K562 (cell line): ENCODE measurements around the gene GVQW3. TPM values are rescaled to one million over a fixed set of nuclear protein-coding genes. Genes with fewer than 3 reads are reported as not detected.

ENCODE experiments used
- ATAC-seq: fragments of 200-7000 bp; cut with Tn5 transposase; 3 replicates; pipeline ENCODE4 v1.9.1; 2020; ENCODE audit warnings: moderate library complexity
- BruUV-seq: library from RNA; stranded (reverse); fragments of 400-500 nt; replicated peaks from 2 replicates; lab custom pipeline; 2021; lab: Mats Ljungman, UMichigan
- CTCF ChIA-PET: fragments of 300-600 bp; formaldehyde crosslinking; extraction: SDS; loops from one replicate; lab custom pipeline; 2021; ENCODE audit warnings: low intra/inter-chr PET ratio; lab: Yijun Ruan, JAX
- POLR2A ChIA-PET: fragments of 300-600, 350-650 bp; sonication (Branson Sonifier 250); formaldehyde crosslinking; extraction: SDS; loops from one replicate; lab custom pipeline; 2021; ENCODE audit warnings: antibody characterized with exemption, inconsistent platforms; lab: Yijun Ruan, JAX
- DNase-seq, 4 experiments: peaks; one replicate each; pipeline versions ENCODE4 v3.0.0 to v3.0.0-alpha.2; 2011 to 2018; ENCODE audit warnings: low spot score in 3 of 4, mixed read lengths in 3 of 4; ENCODE audit errors: extremely low read depth in 1 of 4
- FAIRE-seq: peaks from 2 replicates; lab custom pipeline; 2011; peaks lifted over from hg19 to GRCh38; lab: Jason Lieb, UNC
- H2AFZ ChIP-seq: 2 replicates; pipeline ENCODE4 v1.6.0; 2011; ENCODE audit warnings: low read depth, low read length, control low read depth, inconsistent platforms
- H3K27ac ChIP-seq: fragments of 200-600 bp; 3 replicates; pipeline ENCODE4 v1.8.0; 2011; ENCODE audit warnings: low read depth, mild to moderate bottlenecking, control low read depth, inconsistent platforms, low read length, moderate library complexity, mixed read lengths; ENCODE audit errors: extremely low read depth
- H3K27me3 ChIP-seq, 2 experiments: fragments of 300-600 bp in 1 of 2; 2 replicates in 1 of 2; 3 replicates in 1 of 2; pipeline versions ENCODE4 v1.6.0 to v1.8.0; 2011; ENCODE audit warnings: inconsistent platforms in 2 of 2, low read length in 2 of 2, mild to moderate bottlenecking in 1 of 2, mixed read lengths in 1 of 2, moderate library complexity in 1 of 2; ENCODE audit not compliant: control insufficient read depth in 2 of 2, insufficient read depth in 2 of 2
- H3K36me3 ChIP-seq: fragments of 300-600 bp; 3 replicates; pipeline ENCODE4 v1.8.0; 2011; ENCODE audit warnings: mild to moderate bottlenecking, low read length, inconsistent platforms; ENCODE audit not compliant: control insufficient read depth, insufficient read depth
- H3K4me1 ChIP-seq, 2 experiments: fragments of 200-600 bp in 1 of 2; replicated peaks in 1 of 2; 2 replicates in 1 of 2; 3 replicates in 1 of 2; pipeline versions ENCODE4 v1.5.1 to v1.8.0; 2011; ENCODE audit warnings: inconsistent platforms in 2 of 2, low read length in 2 of 2, mild to moderate bottlenecking in 1 of 2, mixed read lengths in 1 of 2, moderate library complexity in 1 of 2; ENCODE audit not compliant: control insufficient read depth in 2 of 2, insufficient read depth in 2 of 2
- H3K4me2 ChIP-seq: 2 replicates; pipeline ENCODE4 v1.6.1; 2011; ENCODE audit warnings: low read length, control low read depth, inconsistent platforms, mixed read lengths; ENCODE audit not compliant: insufficient read depth
- H3K4me3 ChIP-seq: fragments of 200-600 bp; sonication (generic), shearing (Covaris generic); 2 replicates; pipeline ENCODE4 v1.5.1; 2016; ENCODE audit warnings: control low read depth, inconsistent platforms
- H3K79me2 ChIP-seq: fragments of 200-600 bp; 3 replicates; pipeline ENCODE4 v1.8.0; 2011; ENCODE audit warnings: low read length, inconsistent platforms; ENCODE audit not compliant: control insufficient read depth, insufficient read depth
- H3K9ac ChIP-seq, 2 experiments: 2 replicates each; pipeline versions ENCODE4 v1.6.0 to v1.6.1; 2011; ENCODE audit warnings: low read depth in 2 of 2, low read length in 2 of 2, control low read depth in 1 of 2, inconsistent platforms in 1 of 2, mild to moderate bottlenecking in 1 of 2, mixed read lengths in 1 of 2; ENCODE audit not compliant: insufficient read depth in 1 of 2
- H3K9me1 ChIP-seq: one replicate; pipeline ENCODE4 v1.6.0; 2011; ENCODE audit warnings: inconsistent platforms, mild to moderate bottlenecking, low read length, moderate library complexity; ENCODE audit not compliant: control insufficient read depth, insufficient read depth
- H3K9me3 ChIP-seq: replicated peaks from 2 replicates; pipeline ENCODE4 v1.5.1; 2011; ENCODE audit warnings: low read depth, low read length, inconsistent platforms; ENCODE audit not compliant: control insufficient read depth, insufficient read depth
- H4K20me1 ChIP-seq: replicated peaks from 2 replicates; pipeline ENCODE4 v1.6.1; 2011; ENCODE audit warnings: low read length, inconsistent platforms, mixed read lengths; ENCODE audit not compliant: control insufficient read depth, insufficient read depth
- PRPF4 ChIP-seq: fragments of 200-400 bp; formaldehyde crosslinking; IDR thresholded peaks from one replicate; pipeline ENCODE4 v1.6.1; 2017; ENCODE audit warnings: low read length, low read depth, mild to moderate bottlenecking; ENCODE audit not compliant: insufficient read depth, poor library complexity, severe bottlenecking
- WGBS: fragments of 100-300 bp; shearing (Covaris generic); methylation state at CpG from one replicate; pipeline ENCODE4 v1.1.6; 2016; ENCODE audit warnings: low coverage, mixed read lengths; ENCODE audit not compliant: insufficient coverage; ENCODE audit errors: missing lambda C conversion rate; 5-methylcytosine and 5-hydroxymethylcytosine counted together
- in situ Hi-C: fragments of 300-500 bp; cut with MboI; formaldehyde crosslinking; loops from 4 replicates; pipeline ENCODE4 v1.15.0; 2018; ENCODE audit warnings: inconsistent platforms, mixed read lengths
- intact Hi-C: fragments of 100-400 bp; cut with micrococcal nuclease; formaldehyde crosslinking; loops from 2 replicates; pipeline ENCODE4 v1.14.2; 2022
- polyA plus RNA-seq, 8 experiments: library from polyadenylated mRNA; depleted of rRNA in 4 of 8; stranded (reverse) in 5 of 8; unstranded in 3 of 8; fragments of >200 nt; fragmentation: Nextera tagmentation in 2 of 8; fragmentation: Illumina TruSeq in 1 of 8; extraction: Ambion mirVana in 2 of 8; extraction: Trizol in 1 of 8; gene quantifications; 2 replicates each; pipeline versions ENCODE4 v1.2.1 to v1.2.3, GENCODE V29; 2011 to 2014; ENCODE audit warnings: inconsistent platforms in 1 of 8, missing spikeins in 1 of 8
- total RNA-seq, 7 experiments: library from RNA; depleted of rRNA in 6 of 7; stranded (reverse); fragments of >200 nt in 6 of 7; fragmentation: Illumina TruSeq in 2 of 7; extraction: Trizol in 2 of 7; gene quantifications; 2 replicates each; pipeline versions ENCODE4 v1.2.1 to v1.2.3, GENCODE V29; 2011 to 2021; ENCODE audit warnings: low replicate concordance in 1 of 7
- TF ChIP-seq, protein P1 (sequence below): fragments of 450-650 bp; formaldehyde crosslinking; IDR thresholded peaks from 2 replicates; pipeline ENCODE4 v1.4.0; 2020; ENCODE audit warnings: mild to moderate bottlenecking, moderate library complexity
- TF ChIP-seq, protein P2 (sequence below): fragments of 450-650 bp; IDR thresholded peaks from 2 replicates; pipeline ENCODE4 v1.6.1; 2018; ENCODE audit not compliant: partially characterized antibody

The GVQW3 gene
- total and polyA plus RNA-seq, 9 of the 15 experiments (the other 6 are each of a cell fraction or from before 2014, with no cell fraction given): 0.66 to 5.7 (median 2.1) TPM

DNA sequence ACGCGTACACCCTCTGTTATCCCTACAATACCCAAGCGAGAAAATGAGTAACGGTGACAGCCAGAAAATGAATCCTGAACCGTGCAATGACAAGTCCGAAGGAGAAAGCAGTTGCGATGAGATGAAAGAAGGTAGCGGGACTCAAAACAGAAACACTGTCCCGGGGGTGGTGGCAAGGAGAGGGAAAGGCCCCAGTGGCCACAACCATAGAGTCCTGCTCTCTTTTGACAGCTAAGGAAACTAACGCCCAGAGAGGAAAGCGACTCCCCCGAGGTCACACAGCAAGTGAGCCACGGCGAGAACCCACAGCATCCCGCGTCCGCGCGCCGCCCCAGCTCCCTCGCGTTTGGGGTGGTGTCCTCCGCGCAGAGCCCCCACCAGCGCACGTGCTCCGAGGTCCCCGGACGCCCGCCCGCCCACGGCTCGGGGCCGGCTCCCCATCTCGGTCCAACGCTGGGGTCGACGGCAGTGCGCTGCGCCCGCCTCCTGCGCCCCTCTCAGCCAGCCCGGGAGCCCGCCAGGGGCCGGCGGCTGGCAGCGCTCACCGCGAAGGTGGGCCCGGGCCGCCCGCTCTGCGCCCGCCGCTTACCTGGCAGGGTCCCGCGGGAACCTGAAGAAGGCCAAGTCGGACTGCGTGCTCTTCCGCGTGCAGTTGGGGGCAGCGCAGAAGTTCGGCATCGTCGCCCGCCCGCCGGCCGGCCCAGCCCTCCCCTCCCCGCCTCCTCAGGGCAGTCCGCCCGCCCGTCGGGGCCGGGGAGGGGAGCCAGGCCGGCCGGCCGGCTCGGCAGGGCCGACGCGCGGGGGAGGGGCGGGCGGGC, 755 bp upstream of the GVQW3 start (continued):
- TF ChIP-seq, protein P1, sequence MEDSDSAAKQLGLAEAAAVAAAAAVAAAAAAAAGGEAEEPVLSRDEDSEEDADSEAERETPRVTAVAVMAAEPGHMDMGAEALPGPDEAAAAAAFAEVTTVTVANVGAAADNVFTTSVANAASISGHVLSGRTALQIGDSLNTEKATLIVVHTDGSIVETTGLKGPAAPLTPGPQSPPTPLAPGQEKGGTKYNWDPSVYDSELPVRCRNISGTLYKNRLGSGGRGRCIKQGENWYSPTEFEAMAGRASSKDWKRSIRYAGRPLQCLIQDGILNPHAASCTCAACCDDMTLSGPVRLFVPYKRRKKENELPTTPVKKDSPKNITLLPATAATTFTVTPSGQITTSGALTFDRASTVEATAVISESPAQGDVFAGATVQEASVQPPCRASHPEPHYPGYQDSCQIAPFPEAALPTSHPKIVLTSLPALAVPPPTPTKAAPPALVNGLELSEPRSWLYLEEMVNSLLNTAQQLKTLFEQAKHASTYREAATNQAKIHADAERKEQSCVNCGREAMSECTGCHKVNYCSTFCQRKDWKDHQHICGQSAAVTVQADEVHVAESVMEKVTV (CRISPR knock-in tag): no peak

DNA sequence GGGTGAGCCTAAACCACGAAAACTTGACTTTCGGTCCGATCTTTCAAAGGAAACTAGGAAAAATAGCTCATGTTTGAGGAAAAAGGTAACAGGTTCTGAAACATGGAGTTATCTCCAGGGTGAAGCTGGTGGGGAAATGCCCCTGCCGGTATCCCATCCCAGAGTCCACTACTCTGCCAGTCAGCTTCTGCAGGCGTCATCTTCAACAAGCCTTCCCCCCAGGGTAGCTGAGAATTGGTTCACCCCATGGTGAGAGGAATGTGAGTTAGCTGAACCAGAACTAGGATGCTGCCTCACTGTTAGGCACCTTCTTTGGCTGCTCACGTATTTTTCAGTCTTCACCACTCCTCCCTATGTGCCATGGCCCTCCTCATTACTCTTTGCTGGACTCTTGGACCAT, 1.1 kb downstream of the GVQW3 start:
- H3K4me2 ChIP-seq: peak overlapping the region; percentile 98
- 52% methylated on average over 6 of the region's 6 CpGs for WGBS
- BruUV-seq: no TSS peak
- ATAC-seq: no peak
- in situ Hi-C loops: no loop called here
- no peak for DNase-seq
- H3K9me1 ChIP-seq: no peaks in the 10 kb centered on the region
- H3K4me3 ChIP-seq: peak overlapping the region; percentile 92
- no peaks in the 10 kb centered on the region for H3K27me3 ChIP-seq
- H3K9me3 ChIP-seq: no peaks in the 10 kb centered on the region
- TF ChIP-seq, protein P2, sequence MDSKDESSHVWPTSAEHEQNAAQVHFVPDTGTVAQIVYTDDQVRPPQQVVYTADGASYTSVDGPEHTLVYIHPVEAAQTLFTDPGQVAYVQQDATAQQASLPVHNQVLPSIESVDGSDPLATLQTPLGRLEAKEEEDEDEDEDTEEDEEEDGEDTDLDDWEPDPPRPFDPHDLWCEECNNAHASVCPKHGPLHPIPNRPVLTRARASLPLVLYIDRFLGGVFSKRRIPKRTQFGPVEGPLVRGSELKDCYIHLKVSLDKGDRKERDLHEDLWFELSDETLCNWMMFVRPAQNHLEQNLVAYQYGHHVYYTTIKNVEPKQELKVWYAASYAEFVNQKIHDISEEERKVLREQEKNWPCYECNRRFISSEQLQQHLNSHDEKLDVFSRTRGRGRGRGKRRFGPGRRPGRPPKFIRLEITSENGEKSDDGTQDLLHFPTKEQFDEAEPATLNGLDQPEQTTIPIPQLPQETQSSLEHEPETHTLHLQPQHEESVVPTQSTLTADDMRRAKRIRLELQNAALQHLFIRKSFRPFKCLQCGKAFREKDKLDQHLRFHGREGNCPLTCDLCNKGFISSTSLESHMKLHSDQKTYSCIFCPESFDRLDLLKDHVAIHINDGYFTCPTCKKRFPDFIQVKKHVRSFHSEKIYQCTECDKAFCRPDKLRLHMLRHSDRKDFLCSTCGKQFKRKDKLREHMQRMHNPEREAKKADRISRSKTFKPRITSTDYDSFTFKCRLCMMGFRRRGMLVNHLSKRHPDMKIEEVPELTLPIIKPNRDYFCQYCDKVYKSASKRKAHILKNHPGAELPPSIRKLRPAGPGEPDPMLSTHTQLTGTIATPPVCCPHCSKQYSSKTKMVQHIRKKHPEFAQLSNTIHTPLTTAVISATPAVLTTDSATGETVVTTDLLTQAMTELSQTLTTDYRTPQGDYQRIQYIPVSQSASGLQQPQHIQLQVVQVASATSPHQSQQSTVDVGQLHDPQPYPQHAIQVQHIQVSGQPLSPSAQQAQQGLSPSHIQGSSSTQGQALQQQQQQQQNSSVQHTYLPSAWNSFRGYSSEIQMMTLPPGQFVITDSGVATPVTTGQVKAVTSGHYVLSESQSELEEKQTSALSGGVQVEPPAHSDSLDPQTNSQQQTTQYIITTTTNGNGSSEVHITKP: peak; percentile 92
- no peak for TF ChIP-seq PRPF4
- intact Hi-C loops: loop anchor here (5.0 kb wide), 1 partner anchor 60 kb away; no protein-coding TSS in a partner anchor
- H3K9ac ChIP-seq: peak overlapping the region; percentile 48 to 62; a peak in 2 of 4 replicates
- no peaks in the 10 kb centered on the region for H3K36me3 ChIP-seq
- FAIRE-seq: no peak
- CTCF ChIA-PET: no interaction called here
- H3K79me2 ChIP-seq: peaks cover 37% of the 10 kb centered on the region
- peak overlapping the region; percentile 97 for H2AFZ ChIP-seq
- H3K27ac ChIP-seq: no peak overlapping the region
- POLR2A ChIA-PET: interaction anchor here (0.6 to 2.3 kb wide), 4 partner anchors 8 to 623 kb away, joined by 3 to 8 read pairs (median 4); no protein-coding TSS in a partner anchor
- peaks cover 5 to 11% of the 10 kb centered on the region in 2 experiments; a peak in 4 of 5 replicates for H3K4me1 ChIP-seq
- H4K20me1 ChIP-seq: no peaks in the 10 kb centered on the region; the same call in 1 of the 2 replicates
